Measurements from ENCODE around the gene RIC8B.

Gene RIC8B

GRCh38 chr12:106758349-106759110, 16.0 kb upstream of the RIC8B start:
- no peak for DNase-seq (ENCODE audit: low read depth in 2 of 3, low spot score in 2 of 3)

GRCh38 chr12:106759526-106760183, 14.8 kb upstream of the RIC8B start:
- DNase-seq (ENCODE audit: low read depth in 2 of 3, low spot score in 2 of 3) = no peak

DNA sequence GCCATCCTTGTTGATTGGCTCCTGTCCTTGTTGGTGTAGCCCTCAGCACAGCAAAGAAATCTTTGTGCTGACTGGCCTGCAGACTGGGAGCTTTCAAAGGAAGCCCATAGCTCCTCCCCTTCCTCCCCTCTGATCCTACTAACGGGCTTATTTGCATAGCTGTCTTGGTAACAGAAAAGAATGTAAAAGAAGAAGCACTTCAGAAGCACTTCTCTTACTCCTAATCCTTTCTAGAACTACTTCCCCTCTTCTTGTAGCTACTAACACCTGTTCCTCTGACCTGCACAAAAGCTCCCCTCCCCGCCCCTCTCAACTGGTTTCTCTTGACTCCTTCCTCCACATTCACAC, 14.3 kb upstream of the RIC8B start:
- no peak for DNase-seq (ENCODE audit: low read depth in 2 of 3, low spot score in 2 of 3)

DNA sequence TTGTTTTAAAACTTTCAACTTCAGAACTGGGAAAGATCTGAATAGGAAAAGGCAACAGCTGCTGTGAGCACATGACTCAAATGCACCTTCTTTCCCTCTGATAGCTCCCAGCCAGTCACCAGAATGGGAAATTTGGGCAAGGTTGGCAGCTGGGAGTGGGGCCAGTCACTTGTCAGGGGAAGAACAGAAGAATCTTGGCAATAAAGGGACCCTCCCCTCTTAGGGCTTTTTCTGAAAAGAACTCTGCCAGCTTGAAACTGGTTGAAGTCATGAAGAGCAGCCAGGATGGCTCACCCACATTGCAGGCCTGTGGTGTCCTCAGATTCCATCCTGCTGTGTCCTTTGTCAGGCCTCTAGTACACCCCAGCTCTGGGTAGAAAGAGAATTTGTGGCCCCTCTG, 10.3 kb upstream of the RIC8B start:
- DNase-seq (ENCODE audit: low read depth in 2 of 3, low spot score in 2 of 3) = no peak

DNA sequence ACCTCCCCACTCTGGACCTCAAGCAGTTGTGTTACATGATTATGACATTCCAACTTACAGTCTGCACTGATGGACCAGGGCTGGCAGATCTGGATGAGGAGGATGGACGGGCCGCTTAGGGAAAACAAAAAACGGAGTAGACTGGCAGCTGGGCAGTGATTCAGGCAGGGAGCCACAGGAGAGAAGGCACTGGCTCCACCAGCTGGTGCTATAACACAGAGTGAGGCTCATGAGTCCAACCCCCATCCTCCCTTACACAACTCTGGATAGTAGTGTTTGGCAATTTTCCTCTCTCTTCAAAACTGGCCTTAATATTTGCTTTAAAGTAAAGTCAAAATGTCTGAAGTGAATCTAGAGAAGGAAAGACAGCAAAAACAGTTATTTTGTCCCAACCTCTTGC, 9.7 kb upstream of the RIC8B start:
- DNase-seq (ENCODE audit: low read depth in 2 of 3, low spot score in 2 of 3) = no peak

DNA sequence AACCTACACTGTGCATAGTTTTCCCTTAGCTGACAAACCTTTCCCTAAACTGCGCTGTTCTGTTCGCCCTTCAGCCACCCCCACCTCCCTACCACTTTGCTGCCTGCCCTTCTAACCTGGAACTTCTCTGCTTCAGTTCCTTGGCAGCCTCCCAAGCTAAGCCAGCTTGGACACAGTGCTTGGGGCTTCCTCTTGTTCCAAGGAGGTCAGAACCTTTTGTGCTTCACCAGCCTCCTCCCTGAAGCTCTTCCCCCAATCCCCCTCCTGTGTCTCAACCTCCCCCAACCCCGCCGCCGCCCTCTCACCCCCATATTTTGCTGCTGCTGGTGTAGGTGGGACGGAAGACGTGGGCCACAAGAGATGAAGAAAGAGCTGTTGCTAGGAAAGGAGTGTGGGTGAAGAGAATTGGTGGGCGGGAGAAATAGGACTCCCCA, 8.1 kb upstream of the RIC8B start:
- no peak for DNase-seq (ENCODE audit: low read depth in 2 of 3, low spot score in 2 of 3)

DNA sequence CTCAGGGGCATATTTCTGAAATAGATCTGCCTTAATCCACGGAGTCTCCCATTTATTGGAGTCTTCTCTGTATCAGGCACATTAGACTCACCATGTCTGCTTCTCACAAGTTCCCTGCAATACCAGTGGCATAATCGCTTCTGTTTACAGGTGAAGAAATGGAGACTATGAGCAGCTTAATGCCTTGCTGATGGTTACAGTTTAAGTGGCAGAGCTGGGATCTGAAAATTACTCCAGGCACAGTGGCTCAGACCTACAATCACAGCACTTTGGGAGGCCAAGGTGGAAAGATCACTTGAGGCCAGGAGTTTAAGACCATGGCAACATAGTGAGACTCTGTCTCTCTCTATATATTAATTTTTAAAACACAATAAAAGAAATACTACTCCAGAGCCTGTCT, 7.3 kb upstream of the RIC8B start:
- DNase-seq (ENCODE audit: low read depth in 2 of 3, low spot score in 2 of 3) = no peak

DNA sequence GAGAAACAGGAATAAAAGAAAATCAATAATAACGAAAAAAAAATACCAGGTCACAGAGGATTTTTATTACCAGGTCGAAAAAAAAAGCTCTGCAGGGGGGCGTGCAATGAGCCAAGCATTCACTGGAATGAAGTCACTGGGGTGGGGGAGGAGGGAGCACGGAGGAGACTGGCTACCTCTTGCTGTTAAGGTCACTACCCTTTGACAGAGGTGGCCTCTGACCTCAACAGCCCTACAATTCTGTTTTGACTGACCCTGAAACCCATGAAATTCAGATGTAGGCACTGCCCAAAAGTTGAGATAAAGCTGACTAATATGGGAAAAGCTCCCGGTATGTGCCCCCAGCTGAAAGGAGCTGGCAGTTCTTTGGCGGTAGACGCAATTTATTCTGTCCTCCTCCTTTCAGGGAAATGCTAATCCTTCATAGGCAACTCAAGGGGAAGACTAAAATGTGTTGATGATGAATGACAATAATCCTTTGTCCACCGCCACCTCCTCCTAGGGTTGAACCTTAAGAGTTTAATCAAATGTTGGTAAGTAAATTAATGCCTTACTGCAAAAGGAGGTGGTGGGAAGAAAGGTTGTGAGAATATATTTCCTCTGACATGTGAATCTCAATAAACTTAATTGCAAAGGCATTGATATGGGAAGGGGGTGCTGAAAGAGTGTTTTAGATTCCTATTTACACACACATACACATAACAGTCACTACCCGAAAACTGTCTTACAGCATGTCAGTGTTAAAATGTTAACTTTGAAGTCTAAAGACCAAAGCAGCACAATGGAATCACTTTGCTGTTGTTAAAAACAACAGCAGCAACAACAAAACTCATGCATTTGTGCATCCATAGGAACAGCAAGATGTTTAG, 6.3 kb upstream of the RIC8B start:
- DNase-seq (ENCODE audit: low read depth in 2 of 3, low spot score in 2 of 3) = no peak

- no peak for DNase-seq (ENCODE audit: low read depth in 2 of 3, low spot score in 2 of 3)
Measured at GRCh38 chr12:106769078-106769477, 5.4 kb upstream of the RIC8B start.

GRCh38 chr12:106769546-106769945, 4.9 kb upstream of the RIC8B start:
- DNase-seq (ENCODE audit: low read depth in 2 of 3, low spot score in 2 of 3) = no peak

DNA sequence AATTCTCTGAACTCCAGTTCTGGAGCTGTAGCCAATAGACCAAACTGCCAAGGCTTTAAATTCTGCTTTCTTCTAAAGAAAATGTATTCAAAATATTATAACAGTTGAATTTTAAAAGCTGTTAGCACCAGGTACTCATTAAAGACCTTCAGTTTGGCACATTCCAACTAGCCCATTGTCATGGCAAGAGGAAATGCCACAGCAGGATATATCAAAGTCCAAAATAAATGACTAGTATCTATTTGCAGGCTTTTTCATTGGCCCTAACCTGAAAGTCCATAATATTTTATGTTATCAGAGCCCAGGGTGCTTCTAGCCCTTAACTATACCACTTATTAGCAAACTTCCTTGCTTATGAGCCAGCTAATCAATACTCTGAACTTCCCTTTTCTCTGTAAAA, 3.1 kb upstream of the RIC8B start:
- DNase-seq (ENCODE audit: low read depth in 2 of 3, low spot score in 2 of 3) = no peak

DNA sequence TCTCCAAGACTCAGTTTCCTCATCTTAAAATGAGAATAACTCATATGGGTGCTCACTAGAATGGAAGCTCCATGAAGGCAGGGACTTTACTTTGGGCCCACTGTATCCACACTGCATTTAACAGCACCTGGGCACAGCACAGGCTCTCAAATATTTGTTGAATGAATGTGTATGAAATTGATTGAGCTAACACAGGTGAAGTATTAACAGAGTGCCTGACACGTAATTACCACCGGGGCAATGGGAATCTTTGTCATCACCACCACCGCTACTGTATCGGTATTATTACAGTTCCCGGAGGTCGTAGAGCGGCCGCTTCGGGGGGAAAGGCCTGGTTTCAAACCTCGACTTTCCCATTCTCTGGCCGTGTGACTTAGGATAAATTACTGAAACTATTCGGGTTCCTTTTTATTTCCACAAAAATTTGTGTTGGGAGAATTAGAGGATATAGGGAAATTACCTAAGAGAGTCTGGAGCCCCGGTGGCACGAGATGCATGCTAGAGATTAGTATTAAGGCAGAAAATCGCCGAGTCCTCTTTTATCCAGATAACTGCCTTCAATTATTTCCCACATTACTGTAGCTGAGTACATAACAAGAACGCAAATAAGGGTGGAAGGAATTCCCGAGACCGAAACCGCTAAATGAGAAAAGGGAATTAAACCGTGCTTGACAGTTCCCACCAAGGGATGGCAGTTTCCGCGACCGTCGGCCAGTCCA, 1.0 kb upstream of the RIC8B start:
- DNase-seq (ENCODE audit: low read depth in 2 of 3, low spot score in 2 of 3) = no peak

- no peak for DNase-seq (ENCODE audit: low read depth in 2 of 3, low spot score in 2 of 3)
Measured at GRCh38 chr12:106774808-106775524, 484 bp downstream of the RIC8B start.

DNA sequence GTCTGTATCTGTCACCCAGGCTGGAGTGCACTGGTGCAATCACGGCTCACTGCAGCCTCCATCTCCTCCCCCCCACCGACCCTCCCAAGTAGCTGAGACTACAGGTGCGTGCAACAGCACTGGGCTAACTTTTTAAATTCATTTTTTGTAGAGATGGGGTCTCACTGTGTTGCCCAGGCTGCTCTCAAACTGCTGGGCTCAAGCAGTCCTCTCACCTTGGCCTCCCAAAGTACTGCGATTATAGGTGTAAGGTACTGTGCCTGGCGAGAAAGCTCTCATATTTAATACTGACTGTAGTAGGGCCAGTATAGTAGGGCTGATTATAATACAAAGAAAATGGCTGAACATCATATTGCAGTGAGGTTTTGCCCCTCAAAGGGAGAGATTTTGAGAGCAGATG, 2.4 kb downstream of the RIC8B start:
- no peak for DNase-seq (ENCODE audit: low read depth in 2 of 3, low spot score in 2 of 3)

DNA sequence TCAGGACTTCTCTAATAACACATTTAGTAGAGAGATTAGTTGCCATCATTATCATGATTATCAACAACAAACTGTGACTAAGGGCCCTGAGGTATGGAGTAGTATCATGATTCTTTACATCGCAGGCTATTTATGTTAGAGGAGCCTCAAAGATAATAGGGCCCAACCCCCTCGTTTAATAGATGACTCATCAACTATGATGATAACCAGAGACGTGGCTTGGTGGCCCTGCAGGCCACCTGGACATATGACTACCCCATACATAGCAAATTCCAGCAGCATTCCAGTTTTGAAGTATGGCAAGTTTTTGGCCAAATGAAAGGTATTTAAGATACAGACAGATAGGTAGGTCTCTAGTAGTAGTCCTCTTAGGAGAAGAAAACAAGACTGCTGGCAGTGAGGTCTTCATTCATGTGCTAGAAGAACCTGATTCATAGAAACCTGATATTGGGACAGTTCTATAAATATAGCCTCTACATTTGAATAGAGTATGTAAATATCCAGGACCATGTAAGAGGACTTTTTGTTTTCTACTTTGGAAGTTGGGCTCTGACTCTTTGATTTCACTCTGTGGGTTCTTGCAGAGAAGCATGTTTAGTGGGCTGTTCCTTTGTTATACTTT, 5.6 kb downstream of the RIC8B start:
- no peak for DNase-seq (ENCODE audit: low read depth in 2 of 3, low spot score in 2 of 3)

DNA sequence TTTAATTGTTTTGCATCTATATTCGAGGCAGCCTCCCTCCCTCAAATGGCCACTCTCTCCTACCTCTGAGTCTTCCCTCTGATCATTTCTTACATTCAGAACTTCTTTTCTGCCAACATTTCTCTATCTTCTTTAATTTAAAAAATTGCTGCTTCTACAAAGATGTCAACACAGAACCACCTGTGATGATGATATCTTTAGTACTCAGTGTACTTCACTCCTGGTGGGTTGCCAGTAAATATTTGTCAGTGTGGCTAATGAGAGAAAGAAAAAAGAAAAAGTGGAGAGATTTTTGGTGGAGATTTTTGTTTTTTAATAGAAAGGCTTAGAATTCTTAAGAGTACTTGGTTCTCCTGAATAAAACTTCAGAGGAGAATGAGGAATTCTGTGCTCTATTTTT, 8.1 kb downstream of the RIC8B start:
- DNase-seq (ENCODE audit: low read depth in 2 of 3, low spot score in 2 of 3) = no peak

DNA sequence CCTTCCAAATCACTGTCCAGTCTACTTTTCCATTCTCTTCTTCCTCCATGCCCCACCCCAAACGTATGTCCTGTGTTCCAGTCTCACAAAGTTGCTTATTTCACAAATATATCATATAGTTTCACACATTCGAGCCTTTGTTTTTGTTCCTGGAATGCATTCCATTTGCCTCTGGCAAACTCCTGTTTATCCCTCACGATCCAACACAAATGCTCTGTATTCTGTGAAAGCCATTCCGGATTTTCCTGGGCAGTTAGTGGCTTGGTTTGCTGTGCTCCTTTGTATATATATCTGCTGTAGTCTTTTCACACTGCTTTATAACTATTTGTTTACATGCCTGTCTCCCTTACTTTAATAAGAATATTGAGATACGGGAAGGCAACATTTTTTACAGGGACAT, 9.0 kb downstream of the RIC8B start:
- no peak for DNase-seq (ENCODE audit: low read depth in 2 of 3, low spot score in 2 of 3)

DNA sequence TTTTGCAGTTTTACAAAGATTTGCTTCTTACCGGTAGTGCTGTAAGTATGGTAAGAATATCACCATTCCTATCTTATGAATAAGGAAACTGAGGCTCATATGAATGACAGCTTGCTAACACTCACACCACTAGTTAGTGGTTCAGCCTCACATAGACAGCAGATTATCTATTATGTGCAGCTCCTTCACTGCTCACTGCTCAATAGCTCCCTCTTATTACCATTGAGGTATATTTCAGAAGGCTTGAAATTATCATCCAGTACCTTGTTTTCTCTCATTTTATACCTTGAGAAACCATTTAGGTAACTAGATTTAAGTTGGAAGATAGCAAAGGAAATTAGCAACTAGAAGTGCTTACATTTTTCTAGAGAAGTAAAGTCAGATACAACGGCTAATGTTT, 15.5 kb downstream of the RIC8B start:
- no peak for DNase-seq (ENCODE audit: low read depth in 2 of 3, low spot score in 2 of 3)

GRCh38 chr12:106791531-106791930, 17.0 kb downstream of the RIC8B start:
- no peak for DNase-seq (ENCODE audit: low read depth in 2 of 3, low spot score in 2 of 3)

DNA sequence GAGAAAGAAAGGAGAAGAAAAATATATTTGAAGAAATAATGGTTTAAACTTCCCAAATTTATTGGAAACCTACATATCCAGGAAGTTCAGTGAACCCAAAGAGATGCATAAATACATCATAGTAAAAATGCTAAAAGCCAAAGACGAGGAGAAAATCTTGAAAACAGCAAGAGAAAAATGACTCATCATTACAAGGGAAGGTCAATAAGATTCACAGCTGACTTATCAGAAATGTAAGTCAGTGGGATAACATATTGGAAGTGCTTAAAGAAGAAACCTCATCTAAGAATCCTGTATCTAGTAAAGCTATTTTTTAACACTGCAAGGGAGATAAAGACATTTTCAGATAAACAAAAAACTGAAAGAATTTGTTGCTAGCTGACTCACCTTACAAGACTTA, 19.9 kb downstream of the RIC8B start:
- DNase-seq (ENCODE audit: low read depth in 2 of 3, low spot score in 2 of 3) = no peak

Data from activated CD8-positive, alpha-beta memory T cell treated with anti-CD3 and anti-CD28 coated beads for 48 hours (primary cell).